ENCODE results near the gene NINJ2. TPM values are rescaled to one million over a fixed set of nuclear protein-coding genes. Genes with fewer than 3 reads are reported as not detected.

The NINJ2 gene
- total RNA-seq, 1 donor from 2014 or later: not detected

DNA sequence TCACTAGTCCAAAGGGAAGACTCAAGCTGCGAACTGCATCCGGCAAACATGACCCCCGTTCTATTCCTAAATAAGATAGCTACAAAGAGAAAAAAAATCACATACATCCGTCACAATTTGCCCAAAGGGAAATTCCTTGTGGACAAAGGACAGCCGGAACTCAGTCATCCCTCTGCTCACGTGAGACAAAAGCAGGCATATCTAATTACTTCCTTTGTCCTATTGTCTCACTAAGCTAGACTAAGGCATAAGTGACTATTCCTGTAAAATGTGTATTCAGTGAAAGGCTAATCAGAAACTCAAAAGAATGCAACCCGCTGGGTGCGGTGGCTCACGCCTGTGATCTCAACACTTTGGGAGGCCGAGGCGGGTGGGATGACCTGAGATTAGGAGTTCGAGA lies 27.2 kb upstream of the NINJ2 start:
- no peaks in the 10 kb centered on the region for H3K27me3 ChIP-seq (ENCODE audit: control insufficient read depth, insufficient read depth, low read length)
- DNase-seq (ENCODE audit: low read depth): no peak
- no peaks in the 10 kb centered on the region for H3K36me3 ChIP-seq (ENCODE audit: control insufficient read depth, insufficient read depth, low read length)
- TF ChIP-seq, protein P1, sequence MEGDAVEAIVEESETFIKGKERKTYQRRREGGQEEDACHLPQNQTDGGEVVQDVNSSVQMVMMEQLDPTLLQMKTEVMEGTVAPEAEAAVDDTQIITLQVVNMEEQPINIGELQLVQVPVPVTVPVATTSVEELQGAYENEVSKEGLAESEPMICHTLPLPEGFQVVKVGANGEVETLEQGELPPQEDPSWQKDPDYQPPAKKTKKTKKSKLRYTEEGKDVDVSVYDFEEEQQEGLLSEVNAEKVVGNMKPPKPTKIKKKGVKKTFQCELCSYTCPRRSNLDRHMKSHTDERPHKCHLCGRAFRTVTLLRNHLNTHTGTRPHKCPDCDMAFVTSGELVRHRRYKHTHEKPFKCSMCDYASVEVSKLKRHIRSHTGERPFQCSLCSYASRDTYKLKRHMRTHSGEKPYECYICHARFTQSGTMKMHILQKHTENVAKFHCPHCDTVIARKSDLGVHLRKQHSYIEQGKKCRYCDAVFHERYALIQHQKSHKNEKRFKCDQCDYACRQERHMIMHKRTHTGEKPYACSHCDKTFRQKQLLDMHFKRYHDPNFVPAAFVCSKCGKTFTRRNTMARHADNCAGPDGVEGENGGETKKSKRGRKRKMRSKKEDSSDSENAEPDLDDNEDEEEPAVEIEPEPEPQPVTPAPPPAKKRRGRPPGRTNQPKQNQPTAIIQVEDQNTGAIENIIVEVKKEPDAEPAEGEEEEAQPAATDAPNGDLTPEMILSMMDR (IDR thresholded peaks at IDR 0.05; ENCODE audit: insufficient read depth, low read length, poor library complexity, severe bottlenecking): no peak
- no peak overlapping the region for H3K4me3 ChIP-seq (ENCODE audit: low read depth, low read length)

DNA sequence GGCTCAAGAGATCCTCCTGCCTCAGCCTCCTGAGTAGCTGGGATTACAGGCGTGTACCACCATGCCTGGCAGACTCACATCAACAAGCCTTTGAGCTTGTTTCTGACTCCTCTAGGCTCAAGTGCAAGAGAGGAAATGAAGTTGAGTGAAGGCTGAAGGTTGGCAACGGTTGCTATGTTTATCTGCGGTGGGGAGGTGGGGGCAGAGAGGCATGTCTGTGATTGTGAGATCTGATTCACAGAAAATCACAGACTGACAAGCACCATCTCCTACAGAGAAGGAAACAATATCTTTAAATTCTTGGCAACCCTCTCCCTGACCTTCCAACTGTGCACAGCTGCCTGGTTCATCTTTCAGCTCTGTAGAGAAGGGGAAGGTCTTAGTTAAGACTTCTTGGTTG lies 22.1 kb upstream of the NINJ2 start:
- DNase-seq (ENCODE audit: low read depth): peak; percentile 61
- no peak overlapping the region for H3K4me3 ChIP-seq (ENCODE audit: low read depth, low read length)
- H3K36me3 ChIP-seq (ENCODE audit: control insufficient read depth, insufficient read depth, low read length): no peaks in the 10 kb centered on the region
- H3K27me3 ChIP-seq (ENCODE audit: control insufficient read depth, insufficient read depth, low read length): no peaks in the 10 kb centered on the region
- TF ChIP-seq, protein P1 (IDR thresholded peaks at IDR 0.05; ENCODE audit: insufficient read depth, low read length, poor library complexity, severe bottlenecking): no peak

DNA sequence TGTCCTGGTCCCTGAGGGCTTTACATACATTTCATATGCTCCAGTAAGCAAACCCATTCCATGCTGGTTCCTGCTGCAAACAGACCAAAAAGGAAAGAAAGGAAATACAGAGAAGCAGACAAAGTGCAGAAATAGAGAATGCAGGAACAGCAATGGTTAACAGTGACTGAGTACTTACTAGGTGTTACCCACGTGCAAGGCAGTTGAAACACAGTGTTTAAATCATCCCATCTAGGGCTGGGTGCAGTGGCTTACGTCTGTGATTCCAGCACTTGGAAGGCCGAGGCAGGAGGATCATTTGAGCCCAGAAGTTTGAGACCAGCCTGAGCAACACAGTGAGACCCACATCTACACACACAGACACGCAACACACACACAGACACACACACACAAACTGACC lies 21.2 kb upstream of the NINJ2 start:
- H3K27me3 ChIP-seq (ENCODE audit: control insufficient read depth, insufficient read depth, low read length): no peaks in the 10 kb centered on the region
- H3K36me3 ChIP-seq (ENCODE audit: control insufficient read depth, insufficient read depth, low read length): no peaks in the 10 kb centered on the region
- TF ChIP-seq, protein P1 (IDR thresholded peaks at IDR 0.05; ENCODE audit: insufficient read depth, low read length, poor library complexity, severe bottlenecking): no peak
- no peak overlapping the region for H3K4me3 ChIP-seq (ENCODE audit: low read depth, low read length)
- no peak for DNase-seq (ENCODE audit: low read depth)

DNA sequence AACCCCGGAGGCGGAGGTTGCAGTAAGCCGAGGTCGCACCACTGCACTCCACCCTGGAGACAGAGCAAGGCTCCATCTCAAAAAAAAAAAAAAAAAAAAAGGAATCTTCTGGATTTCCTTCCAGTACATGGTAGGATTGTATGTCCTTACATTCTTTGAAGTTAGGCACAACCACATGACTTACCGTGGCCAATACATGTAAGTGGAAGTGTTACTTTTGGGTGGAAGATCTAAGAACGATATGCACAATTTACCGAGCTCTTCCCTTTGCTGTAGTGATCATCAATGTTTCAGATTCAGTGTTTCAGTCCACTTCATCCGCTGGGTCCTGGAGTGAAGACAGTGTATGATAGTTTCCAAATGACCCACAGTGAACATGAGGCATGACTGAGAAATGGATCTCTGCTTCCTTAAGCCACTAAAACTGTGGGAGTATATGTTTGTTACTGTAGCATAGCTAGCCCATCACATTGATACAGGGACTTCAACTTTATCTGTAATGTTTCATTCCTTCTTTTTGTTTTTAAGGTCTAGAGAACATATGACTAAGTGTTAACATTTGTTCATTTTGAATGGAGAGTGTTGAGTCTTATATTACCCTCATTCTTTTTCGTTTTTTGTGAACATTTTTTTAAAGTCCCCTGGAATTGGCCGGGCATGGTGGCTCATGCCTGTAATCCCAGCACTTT lies 18.5 kb upstream of the NINJ2 start:
- Histone ChIP-seq H3K27me3 (ENCODE audit: control insufficient read depth, insufficient read depth, low read length) (no peaks in the 10 kb centered on the region), H3K36me3 (ENCODE audit: control insufficient read depth, insufficient read depth, low read length) (no peaks in the 10 kb centered on the region), H3K4me3 (ENCODE audit: low read depth, low read length) (no peak overlapping the region)
- TF ChIP-seq, protein P1 (IDR thresholded peaks at IDR 0.05; ENCODE audit: insufficient read depth, low read length, poor library complexity, severe bottlenecking): no peak
- no peak for DNase-seq (ENCODE audit: low read depth)

DNA sequence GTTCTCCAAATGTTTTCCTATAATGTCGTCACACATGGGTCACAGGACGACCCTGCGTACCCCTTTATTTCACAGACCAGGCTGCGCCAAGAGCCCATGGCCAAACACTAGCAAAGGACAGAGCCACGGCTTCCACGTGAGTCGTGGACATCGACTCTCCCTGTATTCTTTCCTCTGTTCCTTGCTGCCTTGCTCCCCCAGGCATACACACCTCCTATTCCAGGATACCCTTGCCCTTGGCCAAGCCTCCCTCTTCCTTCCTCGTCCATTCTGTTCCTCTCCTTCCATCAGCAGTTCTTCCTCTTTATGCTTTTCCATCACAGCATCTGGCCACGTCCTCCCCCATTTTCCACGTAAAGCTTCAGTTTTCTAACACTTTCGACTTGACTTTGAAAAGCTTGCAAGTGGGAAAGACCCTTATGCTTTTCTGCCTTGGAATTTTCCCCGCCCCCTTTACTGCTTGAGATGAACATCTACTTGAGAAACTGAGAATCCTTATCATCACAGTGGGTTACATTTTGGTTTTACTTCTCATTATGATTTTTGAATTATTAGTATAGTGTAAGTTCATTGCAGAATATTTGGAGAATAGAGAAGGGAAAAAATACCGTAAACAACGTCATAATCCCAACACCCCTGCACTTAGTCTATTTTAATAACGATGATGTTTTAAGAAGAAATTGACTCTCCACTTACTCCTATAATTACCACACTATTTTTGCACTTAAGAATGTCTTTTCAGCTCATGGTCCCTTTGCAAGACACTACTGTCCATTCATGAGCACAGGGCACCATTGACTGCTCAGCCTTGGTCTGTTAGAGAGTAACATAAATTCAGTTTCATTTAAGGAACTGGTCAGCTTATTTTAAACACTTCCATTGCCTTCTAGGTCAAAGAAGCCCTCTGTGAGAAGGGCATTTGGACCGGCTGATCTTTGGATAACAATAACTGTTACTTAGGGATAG lies 15.8 kb upstream of the NINJ2 start:
- no peak for DNase-seq (ENCODE audit: low read depth)
- Histone ChIP-seq H3K36me3 (ENCODE audit: control insufficient read depth, insufficient read depth, low read length) (no peaks in the 10 kb centered on the region), H3K27me3 (ENCODE audit: control insufficient read depth, insufficient read depth, low read length) (no peaks in the 10 kb centered on the region), H3K4me3 (ENCODE audit: low read depth, low read length) (no peak overlapping the region)
- TF ChIP-seq, protein P1 (IDR thresholded peaks at IDR 0.05; ENCODE audit: insufficient read depth, low read length, poor library complexity, severe bottlenecking): no peak

Data from kidney epithelial cell (primary cell).